Measurements from ENCODE around the gene MRPL28.

DNA sequence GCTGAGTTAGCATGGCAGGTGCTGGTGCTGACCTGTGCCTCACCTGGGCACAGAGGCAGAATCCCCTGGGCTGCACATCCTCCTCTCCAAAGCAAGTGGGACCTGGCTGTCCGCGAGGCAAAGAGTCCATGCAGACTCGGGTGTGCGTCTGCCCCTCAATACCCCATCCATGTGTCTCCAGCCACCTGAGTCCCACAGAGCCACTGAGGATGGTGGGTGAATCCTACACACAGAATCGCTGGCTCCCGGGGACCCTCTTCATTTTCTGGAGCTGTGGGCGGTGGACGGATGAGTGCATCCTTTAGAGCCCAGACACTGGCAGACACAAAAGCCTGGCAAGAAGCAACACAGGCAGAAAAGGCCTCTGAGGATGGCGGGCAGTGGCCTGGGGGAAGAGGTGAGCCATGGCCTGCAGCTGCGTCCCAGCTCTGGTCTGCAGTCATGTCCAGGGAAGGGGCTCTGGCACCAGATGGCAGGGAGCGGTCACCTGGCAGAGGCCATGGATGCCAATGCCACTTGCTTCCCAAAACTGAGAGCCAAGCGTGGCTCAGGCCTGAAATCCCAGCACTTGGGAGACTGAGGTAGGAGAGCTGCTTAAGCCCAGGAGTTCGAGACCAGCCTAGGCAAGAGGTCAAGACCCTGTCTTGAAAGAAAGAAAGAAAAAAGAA lies 47.7 kb downstream of the MRPL28 start:
- TF ChIP-seq, protein P1, sequence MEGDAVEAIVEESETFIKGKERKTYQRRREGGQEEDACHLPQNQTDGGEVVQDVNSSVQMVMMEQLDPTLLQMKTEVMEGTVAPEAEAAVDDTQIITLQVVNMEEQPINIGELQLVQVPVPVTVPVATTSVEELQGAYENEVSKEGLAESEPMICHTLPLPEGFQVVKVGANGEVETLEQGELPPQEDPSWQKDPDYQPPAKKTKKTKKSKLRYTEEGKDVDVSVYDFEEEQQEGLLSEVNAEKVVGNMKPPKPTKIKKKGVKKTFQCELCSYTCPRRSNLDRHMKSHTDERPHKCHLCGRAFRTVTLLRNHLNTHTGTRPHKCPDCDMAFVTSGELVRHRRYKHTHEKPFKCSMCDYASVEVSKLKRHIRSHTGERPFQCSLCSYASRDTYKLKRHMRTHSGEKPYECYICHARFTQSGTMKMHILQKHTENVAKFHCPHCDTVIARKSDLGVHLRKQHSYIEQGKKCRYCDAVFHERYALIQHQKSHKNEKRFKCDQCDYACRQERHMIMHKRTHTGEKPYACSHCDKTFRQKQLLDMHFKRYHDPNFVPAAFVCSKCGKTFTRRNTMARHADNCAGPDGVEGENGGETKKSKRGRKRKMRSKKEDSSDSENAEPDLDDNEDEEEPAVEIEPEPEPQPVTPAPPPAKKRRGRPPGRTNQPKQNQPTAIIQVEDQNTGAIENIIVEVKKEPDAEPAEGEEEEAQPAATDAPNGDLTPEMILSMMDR (IDR thresholded peaks at IDR 0.05) = no peak
- TF ChIP-seq EP300 (IDR thresholded peaks at IDR 0.05) = no peak
- no peak for TF ChIP-seq POLR2A (IDR thresholded peaks at IDR 0.05)
- TF ChIP-seq POLR2AphosphoS5 (IDR thresholded peaks at IDR 0.05) = no peak

All from gastroesophageal sphincter (tissue), 3 donors.